Neural progenitor cell (in vitro differentiated cells): ENCODE measurements around the gene PPP5C. TPM values are rescaled to one million over a fixed set of nuclear protein-coding genes. Genes with fewer than 3 reads are reported as not detected.

Experiments used
- DNase-seq: peaks from one replicate; pipeline ENCODE4 v3.0.0-alpha.2; 2016; ENCODE audit warnings: low spot score
- H2AFZ ChIP-seq: fragments of 200-600 bp; sonication (generic); replicated peaks from 2 replicates; pipeline ENCODE4 v1.6.1; 2016; ENCODE audit warnings: antibody characterized with exemption
- H3F3A ChIP-seq: fragments of 200-600 bp; sonication (generic); 2 replicates; pipeline ENCODE4 v1.6.1; 2016; ENCODE audit warnings: antibody characterized with exemption, low read depth
- H3K27ac ChIP-seq: fragments of 200-600 bp; sonication (generic); 2 replicates; pipeline ENCODE4 v1.5.1; 2016; ENCODE audit warnings: mild to moderate bottlenecking
- H3K27me3 ChIP-seq: fragments of 200-600 bp; sonication (generic); 2 replicates; pipeline ENCODE4 v1.6.1; 2016; ENCODE audit warnings: mild to moderate bottlenecking, moderate library complexity
- H3K36me3 ChIP-seq: fragments of 200-600 bp; sonication (generic); 2 replicates; pipeline ENCODE4 v1.5.1; 2016
- H3K4me1 ChIP-seq: fragments of 200-600 bp; sonication (generic); 2 replicates; pipeline ENCODE4 v1.6.1; 2016; ENCODE audit warnings: mixed run types
- H3K4me2 ChIP-seq: fragments of 200-600 bp; sonication (generic); 2 replicates; pipeline ENCODE4 v1.6.1; 2016
- H3K4me3 ChIP-seq: fragments of 200-600 bp; sonication (generic); 2 replicates; pipeline ENCODE4 v1.5.1; 2016
- H3K79me2 ChIP-seq: fragments of 200-600 bp; sonication (generic); 2 replicates; pipeline ENCODE4 v1.6.1; 2016; ENCODE audit warnings: low read depth
- H3K9ac ChIP-seq: fragments of 200-600 bp; sonication (generic); 2 replicates; pipeline ENCODE4 v1.6.1; 2016
- H3K9me3 ChIP-seq: fragments of 200-600 bp; sonication (generic); 2 replicates; pipeline ENCODE4 v1.5.1; 2016; ENCODE audit warnings: low read depth
- H4K20me1 ChIP-seq: fragments of 200-600 bp; sonication (generic); 2 replicates; pipeline ENCODE4 v1.6.1; 2016; ENCODE audit warnings: low read depth
- H3K27ac Mint-ChIP-seq: 3 replicates; pipeline ENCODE4 v1.8.0; 2021; ENCODE audit warnings: mixed read lengths
- H3K27me3 Mint-ChIP-seq: 2 replicates; pipeline ENCODE4 v1.8.0; 2022; ENCODE audit warnings: low read depth, mild to moderate bottlenecking, inconsistent platforms, moderate library complexity, mixed read lengths; ENCODE audit not compliant: insufficient read depth
- H3K36me3 Mint-ChIP-seq: 3 replicates; pipeline ENCODE4 v1.8.0; 2021; ENCODE audit warnings: mixed read lengths
- H3K4me1 Mint-ChIP-seq: 3 replicates; pipeline ENCODE4 v1.8.0; 2021; ENCODE audit warnings: mixed read lengths
- H3K4me3 Mint-ChIP-seq: 3 replicates; pipeline ENCODE4 v1.8.0; 2021; ENCODE audit warnings: mild to moderate bottlenecking, moderate library complexity, mixed read lengths
- H3K9me3 Mint-ChIP-seq: 3 replicates; pipeline ENCODE4 v1.8.0; 2020; ENCODE audit warnings: mixed read lengths
- EZH2 ChIP-seq: fragments of 200-600 bp; sonication (generic); IDR thresholded peaks from 2 replicates; pipeline ENCODE4 v1.6.1; 2017; ENCODE audit warnings: antibody characterized with exemption, mild to moderate bottlenecking, moderate library complexity
- EZH2phosphoT487 ChIP-seq: fragments of 200-600 bp; sonication (generic); IDR thresholded peaks from 2 replicates; pipeline ENCODE4 v1.6.1; 2017; ENCODE audit warnings: antibody characterized with exemption
- total RNA-seq: library from RNA; depleted of rRNA; stranded (reverse); fragments of >200 nt; gene quantifications from 2 replicates; pipeline ENCODE4 v1.2.3, GENCODE V29; 2015; ENCODE audit warnings: low replicate concordance
- TF ChIP-seq, protein P1 (sequence below): fragments of 200-600 bp; sonication (generic); IDR thresholded peaks from 2 replicates; pipeline ENCODE4 v1.5.1; 2017; ENCODE audit warnings: antibody characterized with exemption, mild to moderate bottlenecking

PPP5C gene
- total RNA-seq, 1 donor from 2014 or later = 63.5 TPM

DNA sequence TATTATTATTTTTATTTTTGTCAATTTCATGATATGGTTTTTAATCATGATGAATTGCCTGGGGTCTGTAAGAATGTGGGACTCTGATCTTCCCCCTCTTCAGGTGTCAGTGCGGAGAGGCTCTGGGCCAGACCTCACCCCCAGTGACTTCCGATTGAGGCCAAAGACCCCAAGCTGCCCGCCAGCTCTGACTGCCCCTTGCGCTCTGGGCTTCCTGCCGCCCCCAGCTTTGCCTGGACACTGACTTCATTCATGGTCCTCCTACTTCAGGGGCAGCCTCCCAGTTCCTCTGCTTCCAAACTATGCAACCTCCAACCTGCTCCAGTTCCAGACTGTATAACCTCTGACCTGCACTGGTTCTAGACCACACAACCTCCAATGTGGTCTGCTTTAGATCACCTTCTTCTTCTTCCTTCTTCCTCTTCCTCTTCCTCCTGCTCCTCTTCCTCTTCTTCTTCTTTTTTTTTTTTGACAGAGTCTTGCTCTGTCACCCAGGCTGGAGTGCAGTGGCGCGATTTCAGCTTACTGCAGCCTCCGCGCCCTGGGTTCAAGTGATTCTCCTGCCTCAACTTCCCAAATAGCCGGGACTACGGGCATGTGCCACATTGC is 6.7 kb upstream of the PPP5C start:
- peaks cover 11% of the 10 kb centered on the region for H3K4me1 Mint-ChIP-seq
- Histone ChIP-seq H3F3A (no peaks in the 10 kb centered on the region), H3K36me3 (no peaks in the 10 kb centered on the region), H3K27ac (no peak overlapping the region), H2AFZ (no peak overlapping the region), H3K79me2 (no peaks in the 10 kb centered on the region), H3K4me3 (no peak overlapping the region), H3K4me1 (no peaks in the 10 kb centered on the region), H3K9me3 (no peaks in the 10 kb centered on the region), H3K27me3 (no peaks in the 10 kb centered on the region), H4K20me1 (no peaks in the 10 kb centered on the region), H3K9ac (no peak overlapping the region), H3K4me2 (no peak overlapping the region)
- peaks cover 9% of the 10 kb centered on the region for H3K27me3 Mint-ChIP-seq
- peaks cover 3% of the 10 kb centered on the region for H3K36me3 Mint-ChIP-seq
- H3K4me3 Mint-ChIP-seq = no peak overlapping the region
- TF ChIP-seq EZH2phosphoT487 (no peak), EZH2 (no peak)
- TF ChIP-seq, protein P1, sequence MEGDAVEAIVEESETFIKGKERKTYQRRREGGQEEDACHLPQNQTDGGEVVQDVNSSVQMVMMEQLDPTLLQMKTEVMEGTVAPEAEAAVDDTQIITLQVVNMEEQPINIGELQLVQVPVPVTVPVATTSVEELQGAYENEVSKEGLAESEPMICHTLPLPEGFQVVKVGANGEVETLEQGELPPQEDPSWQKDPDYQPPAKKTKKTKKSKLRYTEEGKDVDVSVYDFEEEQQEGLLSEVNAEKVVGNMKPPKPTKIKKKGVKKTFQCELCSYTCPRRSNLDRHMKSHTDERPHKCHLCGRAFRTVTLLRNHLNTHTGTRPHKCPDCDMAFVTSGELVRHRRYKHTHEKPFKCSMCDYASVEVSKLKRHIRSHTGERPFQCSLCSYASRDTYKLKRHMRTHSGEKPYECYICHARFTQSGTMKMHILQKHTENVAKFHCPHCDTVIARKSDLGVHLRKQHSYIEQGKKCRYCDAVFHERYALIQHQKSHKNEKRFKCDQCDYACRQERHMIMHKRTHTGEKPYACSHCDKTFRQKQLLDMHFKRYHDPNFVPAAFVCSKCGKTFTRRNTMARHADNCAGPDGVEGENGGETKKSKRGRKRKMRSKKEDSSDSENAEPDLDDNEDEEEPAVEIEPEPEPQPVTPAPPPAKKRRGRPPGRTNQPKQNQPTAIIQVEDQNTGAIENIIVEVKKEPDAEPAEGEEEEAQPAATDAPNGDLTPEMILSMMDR = no peak
- H3K9me3 Mint-ChIP-seq = no peaks in the 10 kb centered on the region
- no peak overlapping the region for H3K27ac Mint-ChIP-seq
- DNase-seq = no peak

DNA sequence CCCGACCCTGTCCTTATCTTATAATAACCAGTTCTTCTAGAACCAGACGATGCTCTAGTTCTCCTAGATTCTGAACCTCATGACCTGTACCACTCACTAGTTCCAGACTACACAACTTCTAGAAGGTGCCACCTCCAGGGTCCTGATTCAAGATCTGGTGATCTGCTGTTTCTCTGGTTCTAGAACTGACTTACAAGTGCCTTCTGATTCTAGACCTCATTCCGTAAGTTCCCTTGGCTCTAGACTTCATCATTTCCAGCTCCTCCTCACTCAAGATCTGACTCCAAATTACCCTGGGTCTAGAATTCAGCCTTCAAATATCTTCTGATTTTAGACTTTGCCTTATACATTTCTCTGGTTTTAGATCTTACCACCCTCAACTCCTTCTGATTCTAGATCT is 5.0 kb upstream of the PPP5C start:
- Histone ChIP-seq H3K27ac (no peak overlapping the region), H4K20me1 (no peaks in the 10 kb centered on the region), H3K9me3 (no peaks in the 10 kb centered on the region), H3K36me3 (no peaks in the 10 kb centered on the region), H2AFZ (no peak overlapping the region), H3K4me1 (no peaks in the 10 kb centered on the region), H3F3A (peaks cover 3% of the 10 kb centered on the region), H3K4me2 (no peak overlapping the region), H3K9ac (no peak overlapping the region), H3K27me3 (no peaks in the 10 kb centered on the region), H3K4me3 (no peak overlapping the region), H3K79me2 (no peaks in the 10 kb centered on the region)
- Mint-ChIP-seq H3K4me1 (peaks cover 14% of the 10 kb centered on the region), H3K27me3 (peaks cover 11% of the 10 kb centered on the region), H3K4me3 (no peak overlapping the region), H3K36me3 (peaks cover 3% of the 10 kb centered on the region), H3K9me3 (no peaks in the 10 kb centered on the region), H3K27ac (no peak overlapping the region)
- no peak for DNase-seq
- TF ChIP-seq, protein P1 = no peak
- TF ChIP-seq EZH2 = no peak
- no peak for TF ChIP-seq EZH2phosphoT487

DNA sequence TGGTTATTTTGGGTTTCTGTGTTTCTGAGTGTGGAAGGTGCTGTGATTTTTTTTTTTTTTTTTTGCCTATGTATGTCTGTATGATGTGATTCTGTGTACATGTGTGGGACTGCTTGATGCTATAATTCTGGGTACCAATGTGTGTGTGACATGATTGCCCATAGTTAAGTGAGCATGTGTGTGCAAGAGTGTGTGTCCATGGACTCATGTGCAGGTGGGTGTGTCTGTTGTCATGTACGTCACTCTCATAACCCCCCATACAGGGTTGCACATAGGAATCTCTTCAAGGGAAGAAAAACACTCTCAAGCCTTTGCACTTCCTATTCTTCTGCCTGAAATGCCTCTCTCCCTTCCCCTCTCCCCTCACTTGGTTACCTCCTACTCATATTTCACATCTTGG is 2.5 kb upstream of the PPP5C start:
- Histone ChIP-seq H3K4me3 (no peak overlapping the region), H3K36me3 (no peaks in the 10 kb centered on the region), H3F3A (peaks cover 3% of the 10 kb centered on the region), H3K9ac (no peak overlapping the region), H2AFZ (no peak overlapping the region), H3K79me2 (peaks cover 24% of the 10 kb centered on the region), H3K27me3 (no peaks in the 10 kb centered on the region), H3K27ac (no peak overlapping the region), H3K9me3 (no peaks in the 10 kb centered on the region), H4K20me1 (peaks cover 19% of the 10 kb centered on the region), H3K4me2 (no peak overlapping the region), H3K4me1 (peaks cover 6% of the 10 kb centered on the region)
- Mint-ChIP-seq H3K27me3 (peaks cover 13% of the 10 kb centered on the region), H3K9me3 (no peaks in the 10 kb centered on the region), H3K36me3 (peaks cover 7% of the 10 kb centered on the region), H3K4me1 (peaks cover 27% of the 10 kb centered on the region), H3K4me3 (peak overlapping the region; percentile 65), H3K27ac (peak overlapping the region; percentile 80)
- no peak for DNase-seq
- TF ChIP-seq, protein P1 = no peak
- TF ChIP-seq EZH2phosphoT487 (no peak), EZH2 (no peak)
